IPS-18c (cell line): ENCODE measurements around the gene ADAMTS13.

Experiments used
- H3K4me3 ChIP-seq: 2 replicates; pipeline ENCODE4 v1.7.0; 2013; ENCODE audit warnings: low read depth, mild to moderate bottlenecking, low read length, moderate library complexity; ENCODE audit not compliant: insufficient read depth
- H3K9me3 ChIP-seq: one replicate; pipeline ENCODE4 v1.6.1; 2013; ENCODE audit warnings: mild to moderate bottlenecking, low read length, moderate library complexity; ENCODE audit not compliant: control insufficient read depth, insufficient read depth

The ADAMTS13 gene

DNA sequence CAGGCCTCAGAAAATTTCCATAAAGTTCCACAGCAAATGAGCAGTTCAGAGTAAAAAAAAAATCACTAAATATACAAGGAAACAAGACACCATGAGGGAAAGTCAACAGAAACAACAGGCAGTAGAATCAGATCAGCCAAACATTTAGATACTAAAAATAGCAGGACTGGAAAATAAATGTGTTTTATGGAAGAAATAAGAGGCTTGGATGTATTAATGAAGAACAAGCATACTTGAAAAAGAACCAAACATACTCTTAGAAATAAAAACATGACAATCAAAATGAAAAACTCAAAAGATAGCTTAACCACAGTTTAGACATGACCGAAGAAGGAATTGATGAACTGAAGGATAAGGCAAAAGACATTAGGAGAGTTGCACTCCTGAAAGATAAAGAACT lies 79.9 kb downstream of the ADAMTS13 start:
- H3K9me3 ChIP-seq, result no peaks in the 10 kb centered on the region
- no peak overlapping the region for H3K4me3 ChIP-seq

DNA sequence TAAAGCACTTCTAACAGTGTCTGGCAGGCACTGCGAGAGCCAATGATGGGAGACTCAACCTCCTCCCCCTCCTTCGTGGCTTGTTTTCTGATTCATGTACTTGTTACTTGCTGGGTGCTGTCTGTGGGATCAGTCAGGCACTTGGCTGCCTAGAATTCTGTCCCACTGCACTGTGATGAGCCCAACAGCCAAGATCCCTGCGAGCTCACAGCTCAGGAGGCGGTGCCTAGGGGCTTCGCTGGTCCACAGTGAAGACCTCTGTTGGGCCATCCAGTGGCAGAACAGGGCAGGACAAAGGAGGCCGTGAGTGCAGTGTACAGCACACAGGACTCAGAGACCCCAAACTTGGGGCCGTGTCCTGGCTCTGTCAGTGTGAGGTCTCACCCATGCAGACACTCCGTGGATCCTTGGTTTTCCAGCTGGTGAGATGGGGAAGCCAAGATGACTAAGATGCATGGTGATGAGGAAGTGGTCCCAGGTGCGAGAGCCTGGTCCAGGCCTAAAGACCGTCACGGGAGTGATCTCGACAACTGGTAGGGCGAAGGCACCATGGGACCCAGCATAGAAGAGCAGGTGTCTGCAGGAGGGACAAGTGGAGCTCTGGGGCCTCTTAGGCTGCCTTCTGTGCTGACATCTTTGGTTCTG lies 83.1 kb downstream of the ADAMTS13 start:
- Histone ChIP-seq H3K9me3 (no peaks in the 10 kb centered on the region), H3K4me3 (no peak overlapping the region)

GRCh38 chr9:133505901-133506652 lies 83.9 kb downstream of the ADAMTS13 start:
- Histone ChIP-seq H3K4me3 (no peak overlapping the region), H3K9me3 (peaks cover 2% of the 10 kb centered on the region)

DNA sequence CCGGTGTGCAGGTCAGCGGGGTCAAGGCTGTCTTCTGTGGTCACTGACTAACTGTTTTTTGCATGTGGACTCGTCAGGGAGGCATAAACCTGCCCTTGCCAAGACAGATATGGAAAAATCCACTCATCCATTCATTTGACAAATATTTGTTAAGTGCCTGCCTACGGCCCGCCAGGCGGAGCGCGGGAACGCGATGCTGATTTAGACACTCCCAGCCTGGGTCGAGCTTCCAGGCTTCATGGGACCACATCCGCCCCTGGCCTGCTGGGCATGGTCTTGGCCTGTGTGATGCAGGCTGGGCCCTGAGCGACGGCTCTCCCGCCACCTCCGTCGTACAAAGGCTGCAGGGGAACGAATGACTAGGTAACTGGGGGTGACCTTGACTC lies 84.5 kb downstream of the ADAMTS13 start:
- Histone ChIP-seq H3K4me3 (no peak overlapping the region), H3K9me3 (peaks cover 2% of the 10 kb centered on the region)

DNA sequence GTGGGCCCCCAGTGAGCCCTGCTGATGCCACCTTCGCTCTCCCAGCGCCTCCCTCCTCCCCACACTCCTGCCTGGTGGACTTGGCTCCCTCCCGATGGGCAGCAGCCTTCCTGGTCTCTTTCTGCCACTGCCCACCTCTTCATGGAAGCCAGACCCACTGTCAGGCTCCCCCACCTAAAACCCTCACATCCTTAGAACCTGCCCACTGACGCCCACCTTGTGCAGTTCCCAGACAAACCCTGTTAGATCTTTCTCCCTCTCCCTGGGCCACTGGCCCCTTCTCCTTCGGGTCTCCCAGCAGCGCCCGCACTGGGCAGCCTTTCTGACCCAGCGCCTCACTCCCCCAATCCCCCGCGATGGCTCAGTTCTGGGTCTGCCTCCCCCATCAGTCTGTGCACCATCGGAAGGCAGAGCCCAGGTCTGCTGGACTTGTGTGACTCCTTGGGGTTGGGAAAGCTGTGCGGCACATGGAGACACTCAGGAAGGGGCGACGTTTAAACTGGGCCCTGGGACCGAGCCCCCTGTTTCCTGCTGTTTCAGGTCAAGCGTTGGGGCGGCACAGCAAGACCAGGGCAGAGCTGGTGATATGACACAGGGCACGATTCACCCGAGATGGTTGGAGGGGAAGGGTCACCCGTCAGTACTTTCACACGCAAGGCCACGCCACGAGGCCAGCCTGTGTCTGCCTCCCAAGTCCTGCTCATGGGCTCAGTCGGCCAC lies 85.2 kb downstream of the ADAMTS13 start:
- Histone ChIP-seq H3K9me3 (peaks cover 2% of the 10 kb centered on the region), H3K4me3 (no peak overlapping the region)

GRCh38 chr9:133508046-133508445 lies 85.9 kb downstream of the ADAMTS13 start:
- H3K4me3 ChIP-seq, result no peak overlapping the region
- peaks cover 2% of the 10 kb centered on the region for H3K9me3 ChIP-seq
